ENCODE measurements around the gene ANO10.

Gene ANO10

GRCh38 chr3:43573576-43573975 lies 48.2 kb downstream of the ANO10 start:
- DNase-seq, result no peak

GRCh38 chr3:43565661-43566341 lies 56.0 kb downstream of the ANO10 start:
- DNase-seq, result peak; percentile 62

- no peak for DNase-seq
These were observed 61.9 kb downstream of the ANO10 start for GRCh38 chr3:43559961-43560360.

GRCh38 chr3:43558171-43558570 lies 63.6 kb downstream of the ANO10 start:
- DNase-seq, result no peak

- no peak for DNase-seq
These were observed 72.1 kb downstream of the ANO10 start for GRCh38 chr3:43549626-43550290.

- peak; percentile 83 for DNase-seq
These were observed 77.5 kb downstream of the ANO10 start for GRCh38 chr3:43544277-43544676.

- DNase-seq, result peak; percentile 80
These were observed 79.3 kb downstream of the ANO10 start for GRCh38 chr3:43542328-43543043.

- DNase-seq, result no peak
These were observed 81.2 kb downstream of the ANO10 start for GRCh38 chr3:43540624-43541023.

GRCh38 chr3:43539321-43539720 lies 82.5 kb downstream of the ANO10 start:
- DNase-seq, result no peak

- DNase-seq, result no peak
These were observed 84.6 kb downstream of the ANO10 start for GRCh38 chr3:43537225-43537624.

- DNase-seq, result no peak
These were observed 87.1 kb downstream of the ANO10 start for GRCh38 chr3:43534675-43535074.

- DNase-seq, result no peak
These were observed 88.8 kb downstream of the ANO10 start for GRCh38 chr3:43533009-43533408.

GRCh38 chr3:43531835-43532234 lies 90.0 kb downstream of the ANO10 start:
- no peak for DNase-seq

- no peak for DNase-seq
These were observed 93.2 kb downstream of the ANO10 start for GRCh38 chr3:43528498-43529099.

GRCh38 chr3:43526956-43527355 lies 94.9 kb downstream of the ANO10 start:
- no peak for DNase-seq

GRCh38 chr3:43525941-43526607 lies 95.7 kb downstream of the ANO10 start:
- no peak for DNase-seq

- no peak for DNase-seq
These were observed 96.4 kb downstream of the ANO10 start for GRCh38 chr3:43525386-43525785.

GRCh38 chr3:43523454-43524053 lies 98.3 kb downstream of the ANO10 start:
- peak; percentile 39 for DNase-seq

- peak; percentile 61 for DNase-seq
These were observed 99.0 kb downstream of the ANO10 start for GRCh38 chr3:43522727-43523362.

GRCh38 chr3:43521941-43522340 lies 99.9 kb downstream of the ANO10 start:
- DNase-seq, result no peak

- peak; percentile 7 for DNase-seq
These were observed 103.3 kb downstream of the ANO10 start for GRCh38 chr3:43518515-43518914.

Measured in OCI-M1 (cell line).